Measurements from ENCODE around the gene SEMA5A. TPM values are rescaled to one million over a fixed set of nuclear protein-coding genes. Genes with fewer than 3 reads are reported as not detected.

SEMA5A gene
- polyA plus RNA-seq, 1 donor from 2014 or later, result 3.2 TPM

DNA sequence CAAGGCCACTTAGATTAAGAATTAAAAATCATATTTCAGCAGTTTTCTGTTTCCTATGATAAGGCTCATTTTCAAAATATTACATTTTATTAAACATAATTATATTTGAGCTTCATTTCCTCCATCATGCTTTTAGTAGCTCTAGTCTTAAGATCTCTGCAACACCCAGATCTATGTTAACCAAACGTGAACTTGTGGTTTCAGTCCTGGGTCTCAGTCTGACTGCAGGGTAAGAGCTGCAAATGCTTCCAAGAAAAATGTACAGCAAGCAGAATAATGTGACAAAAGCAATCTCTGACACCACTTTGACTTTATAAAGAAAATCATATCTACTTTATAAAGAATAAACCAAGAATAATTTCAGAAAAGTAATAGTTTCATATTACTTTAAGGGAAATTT, 512.4 kb downstream of the SEMA5A start:
- no peaks in the 10 kb centered on the region for H3K27me3 ChIP-seq (ENCODE audit: insufficient read depth, low read depth, low read length)
- TF ChIP-seq POLR2AphosphoS5 (IDR thresholded peaks at IDR 0.05) (no peak), EP300 (conservative IDR thresholded peaks at IDR 0.05; ENCODE audit: poor library complexity, severe bottlenecking) (no peak), MXI1 (conservative IDR thresholded peaks at IDR 0.05; ENCODE audit: poor library complexity, severe bottlenecking) (no peak), TAF1 (IDR thresholded peaks at IDR 0.05; ENCODE audit: low read depth) (no peak), REST (IDR thresholded peaks at IDR 0.05; ENCODE audit: borderline replicate concordance) (no peak), SMC3 (conservative IDR thresholded peaks at IDR 0.05; ENCODE audit: poor library complexity) (no peak)
- TF ChIP-seq, protein P1, sequence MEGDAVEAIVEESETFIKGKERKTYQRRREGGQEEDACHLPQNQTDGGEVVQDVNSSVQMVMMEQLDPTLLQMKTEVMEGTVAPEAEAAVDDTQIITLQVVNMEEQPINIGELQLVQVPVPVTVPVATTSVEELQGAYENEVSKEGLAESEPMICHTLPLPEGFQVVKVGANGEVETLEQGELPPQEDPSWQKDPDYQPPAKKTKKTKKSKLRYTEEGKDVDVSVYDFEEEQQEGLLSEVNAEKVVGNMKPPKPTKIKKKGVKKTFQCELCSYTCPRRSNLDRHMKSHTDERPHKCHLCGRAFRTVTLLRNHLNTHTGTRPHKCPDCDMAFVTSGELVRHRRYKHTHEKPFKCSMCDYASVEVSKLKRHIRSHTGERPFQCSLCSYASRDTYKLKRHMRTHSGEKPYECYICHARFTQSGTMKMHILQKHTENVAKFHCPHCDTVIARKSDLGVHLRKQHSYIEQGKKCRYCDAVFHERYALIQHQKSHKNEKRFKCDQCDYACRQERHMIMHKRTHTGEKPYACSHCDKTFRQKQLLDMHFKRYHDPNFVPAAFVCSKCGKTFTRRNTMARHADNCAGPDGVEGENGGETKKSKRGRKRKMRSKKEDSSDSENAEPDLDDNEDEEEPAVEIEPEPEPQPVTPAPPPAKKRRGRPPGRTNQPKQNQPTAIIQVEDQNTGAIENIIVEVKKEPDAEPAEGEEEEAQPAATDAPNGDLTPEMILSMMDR (IDR thresholded peaks at IDR 0.05; ENCODE audit: poor library complexity, severe bottlenecking), result no peak

GRCh38 chr5:9025942-9026341, 519.9 kb downstream of the SEMA5A start:
- Histone ChIP-seq H3K9ac (ENCODE audit: low read length) (no peak overlapping the region), H3K79me2 (replicated peaks; ENCODE audit: insufficient read depth, low read length) (no peaks in the 10 kb centered on the region), H3K27ac (ENCODE audit: low read length) (no peak overlapping the region), H3K4me3 (ENCODE audit: low read length) (no peak overlapping the region), H3K36me3 (ENCODE audit: insufficient read depth, low read length) (no peaks in the 10 kb centered on the region), H3F3A (ENCODE audit: insufficient read depth, low read length, poor library complexity, severe bottlenecking) (no peaks in the 10 kb centered on the region), H4K20me1 (ENCODE audit: insufficient read depth) (no peaks in the 10 kb centered on the region), H3K4me2 (ENCODE audit: low read length) (no peak overlapping the region), H3K27me3 (ENCODE audit: insufficient read depth, low read depth, low read length) (no peaks in the 10 kb centered on the region), H2AFZ (ENCODE audit: low read depth, low read length) (no peak overlapping the region), H3K9me3 (ENCODE audit: low read length) (no peaks in the 10 kb centered on the region), H3K9me2 (ENCODE audit: insufficient read depth, low read length) (no peaks in the 10 kb centered on the region)
- TF ChIP-seq EZH2 (IDR thresholded peaks at IDR 0.05; ENCODE audit: borderline replicate concordance, insufficient read depth, low read length, poor library complexity, severe bottlenecking) (no peak), REST (IDR thresholded peaks at IDR 0.05; ENCODE audit: borderline replicate concordance) (no peak), SMC3 (conservative IDR thresholded peaks at IDR 0.05; ENCODE audit: poor library complexity) (no peak), POLR2AphosphoS5 (IDR thresholded peaks at IDR 0.05) (no peak), MXI1 (conservative IDR thresholded peaks at IDR 0.05; ENCODE audit: poor library complexity, severe bottlenecking) (no peak), TAF1 (IDR thresholded peaks at IDR 0.05; ENCODE audit: low read depth) (no peak), RAD21 (conservative IDR thresholded peaks at IDR 0.05) (no peak), EP300 (conservative IDR thresholded peaks at IDR 0.05; ENCODE audit: poor library complexity, severe bottlenecking) (no peak)
- TF ChIP-seq, protein P1 (IDR thresholded peaks at IDR 0.05; ENCODE audit: poor library complexity, severe bottlenecking), result no peak

More for the DNA sequence above, 512.4 kb downstream of the SEMA5A start:
- H2AFZ ChIP-seq (ENCODE audit: low read depth, low read length), result no peak overlapping the region
- no peak overlapping the region for H3K4me2 ChIP-seq (ENCODE audit: low read length)
- no peaks in the 10 kb centered on the region for H3K36me3 ChIP-seq (ENCODE audit: insufficient read depth, low read length)
- no peaks in the 10 kb centered on the region for H4K20me1 ChIP-seq (ENCODE audit: insufficient read depth)
- no peaks in the 10 kb centered on the region for H3K9me3 ChIP-seq (ENCODE audit: low read length)
- H3K9ac ChIP-seq (ENCODE audit: low read length), result no peak overlapping the region
- H3K27ac ChIP-seq (ENCODE audit: low read length), result no peak overlapping the region
- no peaks in the 10 kb centered on the region for H3K9me2 ChIP-seq (ENCODE audit: insufficient read depth, low read length)
- H3F3A ChIP-seq (ENCODE audit: insufficient read depth, low read length, poor library complexity, severe bottlenecking), result no peaks in the 10 kb centered on the region
- H3K79me2 ChIP-seq (replicated peaks; ENCODE audit: insufficient read depth, low read length), result no peaks in the 10 kb centered on the region
- no peak overlapping the region for H3K4me3 ChIP-seq (ENCODE audit: low read length)
